ENCODE measurements around the gene HTR7.
A peak's percentile ranks its signal among the peaks of the same experiment; 100 is the strongest.
"Not testable (repeated sequence)": the region's sequence is repeated elsewhere in the genome, so short reads cannot be mapped to it uniquely, and the experiment has no call there.

The HTR7 gene

GRCh38 chr10:90857635-90858460 is at the start of gene HTR7:
TSS of gene HTR7 (minus strand) at chr10:90858039. CDS start at chr10:90857671, 368 bp downstream.
- Histone ChIP-seq H3K27me3 (peaks cover 30 to 88% (median 78%) of the 10 kb centered on the region in 11 experiments), H3K4me2 (peak within 1 kb of the TSS; percentile 85 to 98 (median 93)), H3K9me3 (replicated peaks in 1 of 11) (peaks cover 0 to 9% (median 0%) of the 10 kb centered on the region in 11 experiments; a peak in 2 of 22 replicates), H3K4me1 (peaks cover 17 to 71% (median 35%) of the 10 kb centered on the region in 10 experiments), H3K9ac (peak within 1 kb of the TSS; percentile 63 to 97 (median 81)), H3K36me3 (no peaks in the 10 kb centered on the region; a peak in 1 of 22 replicates), H3K4me3 (peak within 1 kb of the TSS; percentile 64 to 92 (median 74)), H3K27ac (peak within 1 kb of the TSS; percentile 46 to 98 (median 66)), H4K20me1 (peaks cover 0 to 39% (median 10%) of the 10 kb centered on the region in 11 experiments; a peak in 10 of 22 replicates)
- peak in 5 of 11 experiments; percentile 25 to 52 (median 36); a peak in 1 of 22 replicates for TF ChIP-seq Cebpa-rat (IDR thresholded peaks at IDR 0.05)

DNA sequence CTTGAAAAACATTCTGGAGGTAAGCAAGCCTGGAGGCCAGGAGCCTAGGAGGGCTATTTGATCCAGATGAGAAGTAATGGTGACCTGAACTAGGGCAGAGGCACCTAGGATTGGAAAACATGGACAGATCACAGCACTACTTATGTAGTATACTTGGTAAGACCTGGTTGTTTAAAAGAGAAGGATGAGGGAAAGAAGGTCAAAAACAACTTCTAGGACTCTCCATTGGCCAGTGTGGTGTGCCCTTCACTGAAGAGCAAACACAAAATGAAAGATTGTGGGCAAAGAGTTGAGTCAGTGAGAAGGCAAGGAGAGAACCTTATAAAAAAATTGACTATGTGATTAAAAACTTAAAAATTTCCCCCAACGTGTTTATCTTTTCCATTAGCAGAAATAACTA is 48.8 kb upstream of the HTR7 start:
- TF ChIP-seq Cebpa-rat (IDR thresholded peaks at IDR 0.05) = no peak
- Histone ChIP-seq H3K36me3 (peaks cover 38 to 68% (median 49%) of the 10 kb centered on the region in 11 experiments), H3K4me3 (no peak overlapping the region), H3K4me2 (no peak overlapping the region), H3K4me1 (peaks cover 0 to 18% (median 5%) of the 10 kb centered on the region in 10 experiments; a peak in 9 of 20 replicates), H3K9me3 (replicated peaks in 1 of 11) (0 out of 22 replicates have a peak, but pooled peaks cover 0 to 10% (median 0%) of the 10 kb centered on the region in 11 experiments), H3K9ac (no peak overlapping the region), H4K20me1 (no peaks in the 10 kb centered on the region), H3K27me3 (no peaks in the 10 kb centered on the region), H3K27ac (no peak overlapping the region)

DNA sequence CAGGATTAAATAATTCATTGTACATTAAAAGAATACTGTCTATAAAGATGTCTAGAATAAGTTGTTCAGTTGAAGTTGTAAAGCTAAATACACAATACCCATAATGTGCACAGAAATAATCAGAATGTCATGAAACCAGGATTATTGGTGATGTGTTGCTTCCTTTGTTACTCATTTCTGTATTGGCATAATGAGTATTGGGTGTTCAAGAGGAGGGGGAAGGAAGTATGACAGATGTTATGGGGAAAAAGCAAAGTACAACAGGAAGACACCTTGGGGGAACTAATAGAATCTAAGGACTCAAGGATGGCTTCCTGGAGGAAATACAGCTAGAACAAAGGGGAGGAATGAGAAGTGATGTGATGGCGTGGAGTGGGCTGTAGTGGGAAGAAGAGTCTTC is 48.1 kb upstream of the HTR7 start:
- Histone ChIP-seq H3K27ac (no peak overlapping the region), H4K20me1 (no peaks in the 10 kb centered on the region), H3K4me3 (no peak overlapping the region), H3K36me3 (peaks cover 45 to 75% (median 54%) of the 10 kb centered on the region in 11 experiments), H3K9ac (no peak overlapping the region), H3K27me3 (no peaks in the 10 kb centered on the region), H3K4me2 (no peak overlapping the region), H3K9me3 (replicated peaks in 1 of 11) (0 out of 22 replicates have a peak, but pooled peaks cover 0 to 10% (median 0%) of the 10 kb centered on the region in 11 experiments), H3K4me1 (peaks cover 0 to 18% (median 5%) of the 10 kb centered on the region in 10 experiments; a peak in 9 of 20 replicates)
- no peak for TF ChIP-seq Cebpa-rat (IDR thresholded peaks at IDR 0.05)

DNA sequence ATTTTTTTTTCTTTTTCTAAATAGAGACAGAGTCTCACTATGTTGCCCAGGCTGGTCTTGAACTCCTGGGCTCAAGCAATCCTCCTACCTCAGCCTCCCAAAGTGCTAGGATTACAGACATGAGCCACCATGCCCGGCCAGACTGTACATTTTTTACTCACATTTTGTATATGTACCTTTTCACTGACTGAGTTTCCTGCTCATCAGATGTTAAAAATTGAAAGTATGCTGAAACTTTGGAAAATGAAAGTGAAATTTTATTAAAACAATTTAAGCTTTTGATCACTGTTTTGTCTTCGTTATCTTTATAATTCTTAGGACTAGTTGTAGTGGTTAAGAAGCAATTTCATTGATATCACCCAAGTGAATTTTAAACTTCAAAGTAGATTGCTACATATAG is 39.1 kb upstream of the HTR7 start:
- not testable (repeated sequence) for H3K4me1 ChIP-seq; H3K4me2 ChIP-seq; H3K27ac ChIP-seq; H3K9ac ChIP-seq; H3K4me3 ChIP-seq; H3K9me3 ChIP-seq (replicated peaks in 1 of 11); H3K27me3 ChIP-seq; H4K20me1 ChIP-seq
- H3K36me3 ChIP-seq = peaks cover 77 to 99% (median 89%) of the 10 kb centered on the region in 11 experiments

DNA sequence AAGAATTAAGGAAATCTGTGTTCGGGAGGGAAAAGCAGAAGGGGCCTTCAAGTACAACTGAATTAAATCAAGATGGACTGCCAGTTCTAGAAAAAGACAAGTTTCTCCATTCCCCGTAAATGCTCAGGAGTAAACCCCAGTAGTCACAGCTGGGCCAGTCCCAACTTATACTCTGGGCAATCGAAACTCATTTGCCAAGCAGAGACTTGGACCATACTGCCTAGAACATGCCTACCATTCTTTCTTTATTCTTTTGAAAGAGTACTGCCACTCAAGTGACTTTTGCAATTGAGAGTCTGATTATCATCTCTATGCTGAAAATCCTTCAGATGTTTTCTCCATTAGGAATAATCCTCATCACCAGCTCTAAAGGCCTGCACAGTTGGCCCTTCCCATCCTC is 35.4 kb upstream of the HTR7 start:
- no peak overlapping the region for H3K9ac ChIP-seq
- peaks cover 0 to 7% (median 0%) of the 10 kb centered on the region in 10 experiments; a peak in 1 of 20 replicates for H3K4me1 ChIP-seq
- H3K27ac ChIP-seq = no peak overlapping the region
- H3K36me3 ChIP-seq = peaks cover 82 to 99% (median 94%) of the 10 kb centered on the region in 11 experiments
- no peaks in the 10 kb centered on the region for H3K27me3 ChIP-seq
- TF ChIP-seq Cebpa-rat (IDR thresholded peaks at IDR 0.05) = no peak
- H3K9me3 ChIP-seq (replicated peaks in 1 of 11) = no peaks in the 10 kb centered on the region
- no peak overlapping the region for H3K4me2 ChIP-seq
- H3K4me3 ChIP-seq = no peak overlapping the region
- H4K20me1 ChIP-seq = no peaks in the 10 kb centered on the region; a peak in 2 of 22 replicates

GRCh38 chr10:90890347-90890746 is 32.5 kb upstream of the HTR7 start:
- no peaks in the 10 kb centered on the region for H3K27me3 ChIP-seq
- no peak overlapping the region for H3K4me2 ChIP-seq
- H3K9me3 ChIP-seq (replicated peaks in 1 of 11) = no peaks in the 10 kb centered on the region
- no peak overlapping the region for H3K9ac ChIP-seq
- TF ChIP-seq Cebpa-rat (IDR thresholded peaks at IDR 0.05) = no peak
- H4K20me1 ChIP-seq = no peaks in the 10 kb centered on the region; a peak in 2 of 22 replicates
- no peak overlapping the region for H3K27ac ChIP-seq
- H3K4me1 ChIP-seq = peaks cover 0 to 7% (median 0%) of the 10 kb centered on the region in 10 experiments; a peak in 1 of 20 replicates
- H3K4me3 ChIP-seq = no peak overlapping the region
- peaks cover 96 to 100% (median 97%) of the 10 kb centered on the region in 11 experiments for H3K36me3 ChIP-seq

GRCh38 chr10:90889636-90890035 is 31.8 kb upstream of the HTR7 start:
- no peaks in the 10 kb centered on the region for H3K27me3 ChIP-seq
- no peaks in the 10 kb centered on the region; a peak in 2 of 22 replicates for H4K20me1 ChIP-seq
- H3K4me2 ChIP-seq = no peak overlapping the region
- peaks cover 0 to 7% (median 0%) of the 10 kb centered on the region in 10 experiments; a peak in 1 of 20 replicates for H3K4me1 ChIP-seq
- H3K36me3 ChIP-seq = peaks cover 97 to 100% (median 100%) of the 10 kb centered on the region in 11 experiments
- no peak overlapping the region for H3K4me3 ChIP-seq
- TF ChIP-seq Cebpa-rat (IDR thresholded peaks at IDR 0.05) = no peak
- no peak overlapping the region for H3K27ac ChIP-seq
- no peaks in the 10 kb centered on the region for H3K9me3 ChIP-seq (replicated peaks in 1 of 11)
- H3K9ac ChIP-seq = no peak overlapping the region

DNA sequence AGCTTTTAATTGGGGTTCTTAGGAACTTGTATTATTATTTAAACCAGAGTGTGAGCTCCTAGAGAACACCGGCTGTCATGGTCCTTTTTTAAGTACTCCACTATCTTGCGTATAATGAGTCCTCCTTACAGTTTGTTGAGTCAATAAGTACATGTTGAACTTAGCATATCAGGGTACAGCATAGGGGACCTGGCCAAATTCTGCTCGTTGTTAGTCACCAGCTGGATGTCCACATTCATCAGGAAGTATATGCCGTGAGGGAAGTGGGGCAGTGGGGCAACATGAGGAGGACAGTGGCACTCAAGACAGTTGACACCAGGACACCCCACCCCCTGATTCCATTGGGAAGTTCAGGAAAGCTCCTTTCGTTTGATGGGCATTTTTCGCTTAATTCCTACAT is 30.5 kb upstream of the HTR7 start:
- H3K9me3 ChIP-seq (replicated peaks in 1 of 11) = no peaks in the 10 kb centered on the region
- H4K20me1 ChIP-seq = peaks cover 0 to 12% (median 0%) of the 10 kb centered on the region in 11 experiments; a peak in 2 of 22 replicates
- peaks cover 90 to 100% (median 100%) of the 10 kb centered on the region in 11 experiments for H3K36me3 ChIP-seq
- no peak for TF ChIP-seq Cebpa-rat (IDR thresholded peaks at IDR 0.05)
- no peak overlapping the region for H3K4me2 ChIP-seq
- H3K27me3 ChIP-seq = no peaks in the 10 kb centered on the region
- H3K4me3 ChIP-seq = no peak overlapping the region
- no peak overlapping the region for H3K9ac ChIP-seq
- no peak overlapping the region for H3K27ac ChIP-seq
- peaks cover 0 to 7% (median 0%) of the 10 kb centered on the region in 10 experiments; a peak in 1 of 20 replicates for H3K4me1 ChIP-seq

DNA sequence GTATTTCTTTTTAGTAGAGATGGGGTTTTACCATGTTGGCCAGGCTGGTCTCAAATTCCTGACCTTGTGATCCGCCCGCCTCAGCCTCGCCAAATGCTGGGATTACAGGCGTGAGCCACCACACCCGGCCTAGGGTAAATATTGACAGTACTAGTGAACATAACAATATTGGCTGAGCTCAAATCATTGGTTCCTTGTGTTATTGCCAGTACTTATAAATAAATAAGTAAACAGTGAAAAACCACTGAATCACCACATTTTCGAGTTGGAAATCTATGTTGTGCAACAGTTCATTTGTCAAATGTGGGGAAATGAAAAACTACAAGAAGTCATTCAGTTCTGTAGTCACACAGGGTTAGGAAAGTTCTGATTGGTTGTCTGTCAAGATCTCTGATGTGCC is 29.7 kb upstream of the HTR7 start:
- Histone ChIP-seq H3K4me2 (no peak overlapping the region), H3K9me3 (replicated peaks in 1 of 11) (no peaks in the 10 kb centered on the region), H3K27ac (no peak overlapping the region), H4K20me1 (peaks cover 0 to 12% (median 0%) of the 10 kb centered on the region in 11 experiments; a peak in 1 of 22 replicates), H3K27me3 (no peaks in the 10 kb centered on the region), H3K36me3 (peaks cover 90 to 100% (median 98%) of the 10 kb centered on the region in 11 experiments), H3K9ac (no peak overlapping the region), H3K4me1 (peaks cover 0 to 7% (median 0%) of the 10 kb centered on the region in 10 experiments; a peak in 1 of 20 replicates), H3K4me3 (no peak overlapping the region)
- no peak for TF ChIP-seq Cebpa-rat (IDR thresholded peaks at IDR 0.05)
